Measurements from ENCODE around the gene EGFR. TPM values are rescaled to one million over a fixed set of nuclear protein-coding genes. Genes with fewer than 3 reads are reported as not detected.

EGFR gene
- total and polyA plus RNA-seq, 12 donors, result 7.0 to 111 (median 71.6) TPM

GRCh38 chr7:54986716-54987115 lies 32.1 kb upstream of the EGFR start:
- TF ChIP-seq POLR2A (IDR thresholded peaks at IDR 0.05) (no peak), CTCF (IDR thresholded peaks at IDR 0.05) (no peak)
- Histone ChIP-seq H3K9me3 (replicated peaks in 1 of 3) (no peaks in the 10 kb centered on the region), H3K4me3 (no peak overlapping the region), H3K27ac (no peak overlapping the region), H3K36me3 (replicated peaks in 1 of 2) (no peaks in the 10 kb centered on the region), H3K4me1 (replicated peaks in 1 of 2) (no peaks in the 10 kb centered on the region), H3K27me3 (peaks cover 3% of the 10 kb centered on the region)
- 74 to 87% (median 79%) methylated on average over 4 of the region's 4 CpGs for WGBS, 4 donors
- no peak for DNase-seq
- intact Hi-C loops (cut with DNase I), result no loop called here

- H3K36me3 ChIP-seq (replicated peaks in 1 of 2), result no peaks in the 10 kb centered on the region
- no peaks in the 10 kb centered on the region for H3K9me3 ChIP-seq (replicated peaks in 1 of 3)
- H3K4me1 ChIP-seq (replicated peaks in 1 of 2), result no peaks in the 10 kb centered on the region
- H3K4me3 ChIP-seq, result no peak overlapping the region
- 43 to 71% (median 57%) methylated on average over 1 of the region's 1 CpG for WGBS, 4 donors
- TF ChIP-seq POLR2A (IDR thresholded peaks at IDR 0.05), result no peak
- TF ChIP-seq CTCF (IDR thresholded peaks at IDR 0.05), result no peak
- H3K27me3 ChIP-seq, result peaks cover 3% of the 10 kb centered on the region
- intact Hi-C loops (cut with DNase I), result no loop called here
- DNase-seq, result no peak
- H3K27ac ChIP-seq, result no peak overlapping the region
Measured at GRCh38 chr7:54987772-54988171, 31.0 kb upstream of the EGFR start.

- DNase-seq, result no peak
- WGBS, 4 donors, result 85 to 95% (median 88%) methylated on average over 2 of the region's 2 CpGs
- peaks cover 3% of the 10 kb centered on the region for H3K27me3 ChIP-seq
- H3K4me3 ChIP-seq, result no peak overlapping the region
- intact Hi-C loops (cut with DNase I), result no loop called here
- no peak overlapping the region for H3K27ac ChIP-seq
- TF ChIP-seq POLR2A (IDR thresholded peaks at IDR 0.05) (no peak), CTCF (IDR thresholded peaks at IDR 0.05) (no peak)
- H3K9me3 ChIP-seq (replicated peaks in 1 of 3), result no peaks in the 10 kb centered on the region
- no peaks in the 10 kb centered on the region for H3K36me3 ChIP-seq (replicated peaks in 1 of 2)
- no peaks in the 10 kb centered on the region for H3K4me1 ChIP-seq (replicated peaks in 1 of 2)
Measured at GRCh38 chr7:54988516-54988915, 30.3 kb upstream of the EGFR start.

GRCh38 chr7:54989453-54990225 lies 29.2 kb upstream of the EGFR start:
- intact Hi-C loops (cut with DNase I), result no loop called here
- H3K36me3 ChIP-seq (replicated peaks in 1 of 2), result no peaks in the 10 kb centered on the region
- peaks cover 3% of the 10 kb centered on the region for H3K27me3 ChIP-seq
- no peak overlapping the region for H3K27ac ChIP-seq
- no peaks in the 10 kb centered on the region for H3K9me3 ChIP-seq (replicated peaks in 1 of 3)
- no peak for DNase-seq
- no peak for TF ChIP-seq CTCF (IDR thresholded peaks at IDR 0.05)
- TF ChIP-seq POLR2A (IDR thresholded peaks at IDR 0.05), result no peak
- H3K4me3 ChIP-seq, result no peak overlapping the region
- WGBS, 4 donors, result 72 to 85% (median 79%) methylated on average over 4 of the region's 4 CpGs
- H3K4me1 ChIP-seq (replicated peaks in 1 of 2), result no peaks in the 10 kb centered on the region

Data from adrenal gland (tissue), 12 donors.